ENCODE measurements around the gene HCAR2. TPM values are rescaled to one million over a fixed set of nuclear protein-coding genes. Genes with fewer than 3 reads are reported as not detected.
"Not testable (repeated sequence)": the region's sequence is repeated elsewhere in the genome, so short reads cannot be mapped to it uniquely, and the experiment has no call there.

Gene HCAR2
- total and polyA plus RNA-seq, 2 donors = 3.8 to 4.0 TPM

GRCh38 chr12:122701481-122701880, 1.7 kb downstream of the HCAR2 start:
- H3K4me3 ChIP-seq (ENCODE audit: low read depth, low read length); H3K36me3 ChIP-seq (ENCODE audit: insufficient read depth); H3K27ac ChIP-seq (ENCODE audit: low read depth); H3K4me1 ChIP-seq (ENCODE audit: insufficient read depth); DNase-seq (ENCODE audit: extremely low spot score): not testable (repeated sequence)
- WGBS = 20% methylated on average over 4 of the region's 4 CpGs

- not testable (repeated sequence) for H3K27ac ChIP-seq (ENCODE audit: low read depth); H3K36me3 ChIP-seq (ENCODE audit: insufficient read depth); H3K4me3 ChIP-seq (ENCODE audit: low read depth, low read length); H3K4me1 ChIP-seq (ENCODE audit: insufficient read depth); DNase-seq (ENCODE audit: extremely low spot score)
- WGBS = no CpG with 5 or more reads among the region's 9 CpGs
Measured at GRCh38 chr12:122700038-122700710, 3.0 kb downstream of the HCAR2 start.

- not testable (repeated sequence) for H3K4me1 ChIP-seq (ENCODE audit: insufficient read depth); H3K4me3 ChIP-seq (ENCODE audit: low read depth, low read length); DNase-seq (ENCODE audit: extremely low spot score); H3K27ac ChIP-seq (ENCODE audit: low read depth); H3K36me3 ChIP-seq (ENCODE audit: insufficient read depth)
- 70% methylated on average over 2 of the region's 2 CpGs for WGBS
Measured at GRCh38 chr12:122696922-122697321, 6.2 kb downstream of the HCAR2 start.

- H3K36me3 ChIP-seq (ENCODE audit: insufficient read depth) = no peaks in the 10 kb centered on the region
- H3K4me1 ChIP-seq (ENCODE audit: insufficient read depth) = no peaks in the 10 kb centered on the region
- WGBS = 85% methylated on average over 3 of the region's 3 CpGs
- DNase-seq (ENCODE audit: extremely low spot score) = no peak
- no peak overlapping the region for H3K4me3 ChIP-seq (ENCODE audit: low read depth, low read length)
- H3K27ac ChIP-seq (ENCODE audit: low read depth) = no peak overlapping the region
Measured at GRCh38 chr12:122691566-122691965, 11.6 kb downstream of the HCAR2 start.

- WGBS = 92% methylated on average over 3 of the region's 3 CpGs
- no peaks in the 10 kb centered on the region for H3K4me1 ChIP-seq (ENCODE audit: insufficient read depth)
- no peak overlapping the region for H3K27ac ChIP-seq (ENCODE audit: low read depth)
- DNase-seq (ENCODE audit: extremely low spot score) = no peak
- H3K36me3 ChIP-seq (ENCODE audit: insufficient read depth) = no peaks in the 10 kb centered on the region
- no peak overlapping the region for H3K4me3 ChIP-seq (ENCODE audit: low read depth, low read length)
Measured at GRCh38 chr12:122688291-122688690, 14.9 kb downstream of the HCAR2 start.

GRCh38 chr12:122687086-122687485, 16.1 kb downstream of the HCAR2 start:
- WGBS = 35% methylated on average over 5 of the region's 5 CpGs
- Histone ChIP-seq H3K4me1 (ENCODE audit: insufficient read depth) (no peaks in the 10 kb centered on the region), H3K4me3 (ENCODE audit: low read depth, low read length) (no peak overlapping the region), H3K36me3 (ENCODE audit: insufficient read depth) (no peaks in the 10 kb centered on the region), H3K27ac (ENCODE audit: low read depth) (no peak overlapping the region)
- no peak for DNase-seq (ENCODE audit: extremely low spot score)

- Histone ChIP-seq H3K27ac (ENCODE audit: low read depth) (no peak overlapping the region), H3K4me1 (ENCODE audit: insufficient read depth) (no peaks in the 10 kb centered on the region), H3K36me3 (ENCODE audit: insufficient read depth) (no peaks in the 10 kb centered on the region), H3K4me3 (ENCODE audit: low read depth, low read length) (no peak overlapping the region)
- whole genome bisulfite sequencing = 88% methylated on average over 3 of the region's 3 CpGs
- no peak for DNase-seq (ENCODE audit: extremely low spot score)
Measured at GRCh38 chr12:122686538-122686937, 16.6 kb downstream of the HCAR2 start.

- 66% methylated on average over 5 of the region's 5 CpGs for WGBS
- no peak for DNase-seq (ENCODE audit: extremely low spot score)
- Histone ChIP-seq H3K4me3 (ENCODE audit: low read depth, low read length) (no peak overlapping the region), H3K27ac (ENCODE audit: low read depth) (no peak overlapping the region), H3K36me3 (ENCODE audit: insufficient read depth) (no peaks in the 10 kb centered on the region), H3K4me1 (ENCODE audit: insufficient read depth) (no peaks in the 10 kb centered on the region)
Measured at GRCh38 chr12:122684297-122684813, 18.8 kb downstream of the HCAR2 start.

GRCh38 chr12:122681814-122682213, 21.3 kb downstream of the HCAR2 start:
- 84% methylated on average over 4 of the region's 4 CpGs for WGBS
- Histone ChIP-seq H3K27ac (ENCODE audit: low read depth) (no peak overlapping the region), H3K4me3 (ENCODE audit: low read depth, low read length) (no peak overlapping the region), H3K36me3 (ENCODE audit: insufficient read depth) (no peaks in the 10 kb centered on the region), H3K4me1 (ENCODE audit: insufficient read depth) (no peaks in the 10 kb centered on the region)
- DNase-seq (ENCODE audit: extremely low spot score) = no peak

- WGBS = 90% methylated on average over 6 of the region's 6 CpGs
- not testable (repeated sequence) for H3K4me1 ChIP-seq (ENCODE audit: insufficient read depth); H3K4me3 ChIP-seq (ENCODE audit: low read depth, low read length); H3K36me3 ChIP-seq (ENCODE audit: insufficient read depth); DNase-seq (ENCODE audit: extremely low spot score); H3K27ac ChIP-seq (ENCODE audit: low read depth)
Measured at GRCh38 chr12:122680989-122681388, 22.2 kb downstream of the HCAR2 start.

GRCh38 chr12:122676781-122677180, 26.4 kb downstream of the HCAR2 start:
- not testable (repeated sequence) for H3K4me3 ChIP-seq (ENCODE audit: low read depth, low read length); H3K36me3 ChIP-seq (ENCODE audit: insufficient read depth)
- 97% methylated on average over 32 of the region's 32 CpGs for WGBS

GRCh38 chr12:122676015-122676414, 27.1 kb downstream of the HCAR2 start:
- H3K4me3 ChIP-seq (ENCODE audit: low read depth, low read length); H3K36me3 ChIP-seq (ENCODE audit: insufficient read depth); H3K27ac ChIP-seq (ENCODE audit: low read depth); DNase-seq (ENCODE audit: extremely low spot score); H3K4me1 ChIP-seq (ENCODE audit: insufficient read depth): not testable (repeated sequence)
- 85% methylated on average over 8 of the region's 8 CpGs for WGBS

More at GRCh38 chr12:122676781-122677180, 26.4 kb downstream of the HCAR2 start:
- not testable (repeated sequence) for H3K4me1 ChIP-seq (ENCODE audit: insufficient read depth); DNase-seq (ENCODE audit: extremely low spot score); H3K27ac ChIP-seq (ENCODE audit: low read depth)

GRCh38 chr12:122672515-122672914, 30.6 kb downstream of the HCAR2 start:
- 56% methylated on average over 2 of the region's 2 CpGs for whole genome bisulfite sequencing
- H3K4me3 ChIP-seq (ENCODE audit: low read depth, low read length) = no peak overlapping the region
- no peak for DNase-seq (ENCODE audit: extremely low spot score)

GRCh38 chr12:122669397-122670070, 33.6 kb downstream of the HCAR2 start:
- DNase-seq (ENCODE audit: extremely low spot score) = no peak
- 62% methylated on average over 5 of the region's 5 CpGs for WGBS
- H3K4me3 ChIP-seq (ENCODE audit: low read depth, low read length) = no peak overlapping the region
- no peaks in the 10 kb centered on the region for H3K4me1 ChIP-seq (ENCODE audit: insufficient read depth)
- H3K27ac ChIP-seq (ENCODE audit: low read depth) = no peak overlapping the region
- H3K36me3 ChIP-seq (ENCODE audit: insufficient read depth) = no peaks in the 10 kb centered on the region

More at GRCh38 chr12:122672515-122672914, 30.6 kb downstream of the HCAR2 start:
- no peaks in the 10 kb centered on the region for H3K36me3 ChIP-seq (ENCODE audit: insufficient read depth)
- H3K27ac ChIP-seq (ENCODE audit: low read depth) = no peak overlapping the region
- H3K4me1 ChIP-seq (ENCODE audit: insufficient read depth) = no peaks in the 10 kb centered on the region

Data from urinary bladder (tissue), 4 donors.